ENCODE measurements around the gene ISYNA1. TPM values are rescaled to one million over a fixed set of nuclear protein-coding genes. Genes with fewer than 3 reads are reported as not detected.

ISYNA1 gene
- total and polyA plus RNA-seq, 5 donors: 36.9 to 55.4 (median 48.5) TPM

- DNase-seq: no peak
- ATAC-seq: no peak
- WGBS: 92% methylated on average over 19 of the region's 19 CpGs
- no peaks in the 10 kb centered on the region for H3K27me3 ChIP-seq (ENCODE audit: control insufficient read depth, insufficient read depth)
- H3K4me3 ChIP-seq (ENCODE audit: low read length): no peak overlapping the region
- no peaks in the 10 kb centered on the region for H3K4me1 ChIP-seq (ENCODE audit: control insufficient read depth, insufficient read depth, low read length)
- no peaks in the 10 kb centered on the region for H3K9me3 ChIP-seq (ENCODE audit: control insufficient read depth, low read length)
- H3K27ac ChIP-seq (ENCODE audit: low read length): no peak overlapping the region
- intact Hi-C loops (cut with DNase I): loop anchor here in 2 of 4 donors (10.0 kb wide), 2 partner anchors 410 to 420 kb away; no protein-coding TSS in a partner anchor
These were observed 6.6 kb upstream of the ISYNA1 start for GRCh38 chr19:18444513-18444912.

GRCh38 chr19:18443831-18444230 lies 5.9 kb upstream of the ISYNA1 start:
- DNase-seq (peak in 1 of 3 donors; percentile 42), ATAC-seq (no peak)
- Histone ChIP-seq H3K4me3 (ENCODE audit: low read length) (no peak overlapping the region), H3K9me3 (ENCODE audit: control insufficient read depth, low read length) (no peaks in the 10 kb centered on the region), H3K4me1 (ENCODE audit: control insufficient read depth, insufficient read depth, low read length) (no peaks in the 10 kb centered on the region), H3K27me3 (ENCODE audit: control insufficient read depth, insufficient read depth) (no peaks in the 10 kb centered on the region), H3K27ac (ENCODE audit: low read length) (no peak overlapping the region)
- intact Hi-C loops (cut with DNase I): loop anchor here in 2 of 4 donors (10.0 kb wide), 2 partner anchors 411 to 421 kb away; no protein-coding TSS in a partner anchor
- WGBS: 87% methylated on average over 11 of the region's 11 CpGs

- H3K4me1 ChIP-seq (ENCODE audit: control insufficient read depth, insufficient read depth, low read length): peaks cover 3% of the 10 kb centered on the region
- H3K4me3 ChIP-seq (ENCODE audit: low read length): no peak overlapping the region
- 90% methylated on average over 6 of the region's 6 CpGs for WGBS
- H3K9me3 ChIP-seq (ENCODE audit: control insufficient read depth, low read length): no peaks in the 10 kb centered on the region
- H3K27ac ChIP-seq (ENCODE audit: low read length): no peak overlapping the region
- H3K27me3 ChIP-seq (ENCODE audit: control insufficient read depth, insufficient read depth): no peaks in the 10 kb centered on the region
- intact Hi-C loops (cut with DNase I): loop anchor here in 2 of 4 donors (10.0 kb wide), 2 partner anchors 411 to 421 kb away; no protein-coding TSS in a partner anchor
- no peak for DNase-seq
- ATAC-seq: no peak
These were observed 5.5 kb upstream of the ISYNA1 start for GRCh38 chr19:18443406-18443805.

- DNase-seq (no peak), ATAC-seq (no peak)
- Histone ChIP-seq H3K27me3 (ENCODE audit: control insufficient read depth, insufficient read depth) (no peaks in the 10 kb centered on the region), H3K4me3 (ENCODE audit: low read length) (no peak overlapping the region), H3K4me1 (ENCODE audit: control insufficient read depth, insufficient read depth, low read length) (peaks cover 6% of the 10 kb centered on the region), H3K9me3 (ENCODE audit: control insufficient read depth, low read length) (no peaks in the 10 kb centered on the region), H3K27ac (ENCODE audit: low read length) (no peak overlapping the region)
- intact Hi-C loops (cut with DNase I): loop anchor here in 2 of 4 donors (10.0 kb wide), 2 partner anchors 412 to 422 kb away; no protein-coding TSS in a partner anchor
- WGBS: 76% methylated on average over 12 of the region's 12 CpGs
These were observed 5.0 kb upstream of the ISYNA1 start for GRCh38 chr19:18442941-18443340.

- Histone ChIP-seq H3K4me1 (ENCODE audit: control insufficient read depth, insufficient read depth, low read length) (peaks cover 6% of the 10 kb centered on the region), H3K9me3 (ENCODE audit: control insufficient read depth, low read length) (no peaks in the 10 kb centered on the region), H3K4me3 (ENCODE audit: low read length) (no peak overlapping the region), H3K27ac (ENCODE audit: low read length) (no peak overlapping the region), H3K27me3 (ENCODE audit: control insufficient read depth, insufficient read depth) (no peaks in the 10 kb centered on the region)
- DNase-seq (no peak), ATAC-seq (no peak)
- 86% methylated on average over 5 of the region's 5 CpGs for WGBS
- intact Hi-C loops (cut with DNase I): loop anchor here in 2 of 4 donors (10.0 kb wide), 2 partner anchors 413 to 423 kb away; no protein-coding TSS in a partner anchor
These were observed 4.2 kb upstream of the ISYNA1 start for GRCh38 chr19:18441804-18442788.

- DNase-seq (peak in 1 of 3 donors; percentile 47), ATAC-seq (no peak)
- Histone ChIP-seq H3K4me3 (ENCODE audit: low read length) (no peak overlapping the region), H3K27me3 (ENCODE audit: control insufficient read depth, insufficient read depth) (no peaks in the 10 kb centered on the region), H3K27ac (ENCODE audit: low read length) (no peak overlapping the region), H3K9me3 (ENCODE audit: control insufficient read depth, low read length) (no peaks in the 10 kb centered on the region), H3K4me1 (ENCODE audit: control insufficient read depth, insufficient read depth, low read length) (peaks cover 6% of the 10 kb centered on the region)
- intact Hi-C loops (cut with DNase I): loop anchor here in 2 of 4 donors (10.0 kb wide), 2 partner anchors 414 to 424 kb away; no protein-coding TSS in a partner anchor
- 82% methylated on average over 23 of the region's 23 CpGs for WGBS
These were observed 3.2 kb upstream of the ISYNA1 start for GRCh38 chr19:18440936-18441803.

- intact Hi-C loops (cut with DNase I): loop anchor here in 2 of 4 donors (10.0 kb wide), 2 partner anchors 414 to 424 kb away; no protein-coding TSS in a partner anchor
- WGBS: 52% methylated on average over 11 of the region's 11 CpGs
- H3K27ac ChIP-seq (ENCODE audit: low read length): no peak overlapping the region
- no peaks in the 10 kb centered on the region for H3K9me3 ChIP-seq (ENCODE audit: control insufficient read depth, low read length)
- H3K4me1 ChIP-seq (ENCODE audit: control insufficient read depth, insufficient read depth, low read length): peaks cover 6% of the 10 kb centered on the region
- no peak overlapping the region for H3K4me3 ChIP-seq (ENCODE audit: low read length)
- peak in 1 of 3 donors; percentile 67 for DNase-seq
- ATAC-seq: no peak
- no peaks in the 10 kb centered on the region for H3K27me3 ChIP-seq (ENCODE audit: control insufficient read depth, insufficient read depth)
These were observed 2.5 kb upstream of the ISYNA1 start for GRCh38 chr19:18440415-18440877.

- H3K27ac ChIP-seq (ENCODE audit: low read length): no peak overlapping the region
- intact Hi-C loops (cut with DNase I): loop anchor here in 2 of 4 donors (10.0 kb wide), 2 partner anchors 415 to 425 kb away; no protein-coding TSS in a partner anchor
- H3K4me1 ChIP-seq (ENCODE audit: control insufficient read depth, insufficient read depth, low read length): peaks cover 6% of the 10 kb centered on the region
- DNase-seq (no peak), ATAC-seq (no peak)
- no peaks in the 10 kb centered on the region for H3K9me3 ChIP-seq (ENCODE audit: control insufficient read depth, low read length)
- 89% methylated on average over 9 of the region's 9 CpGs for WGBS
- H3K27me3 ChIP-seq (ENCODE audit: control insufficient read depth, insufficient read depth): no peaks in the 10 kb centered on the region
- H3K4me3 ChIP-seq (ENCODE audit: low read length): no peak overlapping the region
These were observed 1.9 kb upstream of the ISYNA1 start for GRCh38 chr19:18439910-18440237.

GRCh38 chr19:18439025-18439909 lies 1.3 kb upstream of the ISYNA1 start:
- Histone ChIP-seq H3K4me3 (ENCODE audit: low read length) (no peak overlapping the region), H3K9me3 (ENCODE audit: control insufficient read depth, low read length) (no peaks in the 10 kb centered on the region), H3K4me1 (ENCODE audit: control insufficient read depth, insufficient read depth, low read length) (peaks cover 6% of the 10 kb centered on the region), H3K27me3 (ENCODE audit: control insufficient read depth, insufficient read depth) (no peaks in the 10 kb centered on the region), H3K27ac (ENCODE audit: low read length) (peak overlapping the region; percentile 19)
- intact Hi-C loops (cut with DNase I): no loop called here
- no peak for ATAC-seq
- peak in 1 of 3 donors; percentile 64 for DNase-seq
- 68% methylated on average over 13 of the region's 13 CpGs for WGBS
